SK-N-SH treated with all-trans-retinoic acid at 6 μM for 48 hours (cell line): ENCODE results near the gene DHDH.

ENCODE experiments used
- ATAC-seq: fragments of 200-7000 bp; cut with Tn5 transposase; 3 replicates; pipeline ENCODE4 v1.9.1; 2020; ENCODE audit warnings: mild to moderate bottlenecking, moderate library complexity
- ARNTL ChIP-seq: fragments of 450-650 bp; formaldehyde crosslinking; IDR thresholded peaks from 2 replicates; pipeline ENCODE4 v1.5.0; 2020; ENCODE audit warnings: low read depth, mild to moderate bottlenecking, moderate library complexity, borderline replicate concordance
- BACH2 ChIP-seq: fragments of 250-450 bp; sonication (Bioruptor Pico); IDR thresholded peaks from 2 replicates; pipeline ENCODE4 v1.9.0; 2021; ENCODE audit warnings: mild to moderate bottlenecking, borderline replicate concordance
- CSDC2 ChIP-seq: fragments of 250-450 bp; sonication (Bioruptor Pico); IDR thresholded peaks from 2 replicates; pipeline ENCODE4 v1.5.0; 2020; ENCODE audit warnings: mild to moderate bottlenecking, moderate library complexity
- CSRNP3 ChIP-seq: fragments of 250-450 bp; sonication (Bioruptor Pico); IDR thresholded peaks from 2 replicates; pipeline ENCODE4 v1.5.1; 2021; ENCODE audit warnings: mild to moderate bottlenecking, moderate library complexity
- GLIS3 ChIP-seq: fragments of 250-450 bp; sonication (Bioruptor Pico); IDR thresholded peaks from 2 replicates; pipeline ENCODE4 v1.5.0; 2020; ENCODE audit warnings: mild to moderate bottlenecking, moderate library complexity
- ISL1 ChIP-seq: fragments of 250-450 bp; sonication (Bioruptor Pico); IDR thresholded peaks from 2 replicates; pipeline ENCODE4 v2.1.2; 2022; ENCODE audit warnings: mild to moderate bottlenecking, moderate library complexity
- PPARA ChIP-seq: fragments of 250-450 bp; sonication (Bioruptor Pico); IDR thresholded peaks from 2 replicates; pipeline ENCODE4 v1.5.0; 2020; ENCODE audit warnings: mild to moderate bottlenecking, borderline replicate concordance
- SNAI2 ChIP-seq: fragments of 250-450 bp; sonication (Bioruptor Pico); IDR thresholded peaks from 2 replicates; pipeline ENCODE4 v1.5.0; 2020; ENCODE audit warnings: mild to moderate bottlenecking, moderate library complexity
- TCF4 ChIP-seq: fragments of 250-450 bp; sonication (Bioruptor Pico); IDR thresholded peaks from 2 replicates; pipeline ENCODE4 v1.8.0; 2021; ENCODE audit warnings: mild to moderate bottlenecking, moderate library complexity, borderline replicate concordance
- TOX ChIP-seq: fragments of 250-450 bp; sonication (Bioruptor Pico); IDR thresholded peaks from 2 replicates; pipeline ENCODE4 v1.8.0; 2021; ENCODE audit warnings: mild to moderate bottlenecking, moderate library complexity, borderline replicate concordance
- TSHZ2 ChIP-seq: fragments of 250-450 bp; sonication (Bioruptor Pico); IDR thresholded peaks from 2 replicates; pipeline ENCODE4 v1.5.0; 2020; ENCODE audit warnings: mild to moderate bottlenecking, moderate library complexity
- ZC3H10 ChIP-seq: fragments of 250-450 bp; sonication (Bioruptor Pico); IDR thresholded peaks from 2 replicates; pipeline ENCODE4 v1.5.1; 2021; ENCODE audit warnings: mild to moderate bottlenecking, moderate library complexity
- ZFP3 ChIP-seq: fragments of 250-450 bp; sonication (Bioruptor Pico); IDR thresholded peaks from 2 replicates; pipeline ENCODE4 v1.5.0; 2020; ENCODE audit warnings: mild to moderate bottlenecking, moderate library complexity
- ZFP30 ChIP-seq: fragments of 450-650 bp; formaldehyde crosslinking; IDR thresholded peaks from 2 replicates; pipeline ENCODE4 v1.5.0; 2022; ENCODE audit warnings: mild to moderate bottlenecking, moderate library complexity
- ZNF565 ChIP-seq: fragments of 450-650 bp; formaldehyde crosslinking; conservative IDR thresholded peaks from 2 replicates; pipeline ENCODE4 v1.5.0; 2020; ENCODE audit warnings: low read depth, mild to moderate bottlenecking, moderate library complexity
- ZNF70 ChIP-seq: fragments of 450-650 bp; formaldehyde crosslinking; IDR thresholded peaks from 2 replicates; pipeline ENCODE4 v1.5.0; 2020; ENCODE audit warnings: mild to moderate bottlenecking, moderate library complexity
- ZNF8 ChIP-seq: fragments of 450-650 bp; formaldehyde crosslinking; IDR thresholded peaks from 2 replicates; pipeline ENCODE4 v1.5.0; 2020; ENCODE audit warnings: mild to moderate bottlenecking, moderate library complexity
- TF ChIP-seq, protein P1 (sequence below): fragments of 250-450 bp; sonication (Bioruptor Pico); IDR thresholded peaks from 2 replicates; pipeline ENCODE4 v1.5.1; 2020; ENCODE audit warnings: low read depth, mild to moderate bottlenecking, moderate library complexity
- TF ChIP-seq, protein P2 (sequence below): fragments of 250-450 bp; sonication (Bioruptor Pico); IDR thresholded peaks from 2 replicates; pipeline ENCODE4 v1.8.0; 2020; ENCODE audit warnings: mild to moderate bottlenecking, moderate library complexity, borderline replicate concordance

DHDH gene

DNA sequence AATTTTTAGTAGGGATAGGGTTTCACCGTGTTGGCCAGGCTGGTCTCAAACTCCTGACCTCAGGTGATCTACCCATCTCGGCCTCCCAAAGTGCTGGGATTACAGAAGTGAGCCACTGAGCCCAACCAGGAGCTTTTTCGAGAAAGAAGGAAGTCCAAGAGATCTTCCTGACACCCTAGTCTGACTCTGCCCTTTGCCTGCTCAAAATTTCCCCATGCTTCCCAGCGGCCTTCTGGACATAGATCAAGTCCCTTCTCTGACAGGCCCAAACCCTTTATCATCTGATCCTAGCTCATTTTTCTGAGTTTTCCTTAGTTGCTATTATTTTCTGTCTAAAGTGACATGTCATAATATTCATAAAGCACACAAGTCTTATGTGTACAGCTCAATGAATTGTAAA, 19.6 kb downstream of the DHDH start (continued):
- TF ChIP-seq TSHZ2: no peak
- TF ChIP-seq GLIS3: no peak
- no peak for TF ChIP-seq ARNTL (CRISPR knock-in tag)
- no peak for TF ChIP-seq BACH2
- TF ChIP-seq CSDC2: no peak
- no peak for TF ChIP-seq TCF4 (CRISPR knock-in tag)
- TF ChIP-seq ISL1 (CRISPR knock-in tag): no peak
- TF ChIP-seq ZNF8 (CRISPR knock-in tag): no peak
- TF ChIP-seq, all 23 proteins: peak for 0

DNA sequence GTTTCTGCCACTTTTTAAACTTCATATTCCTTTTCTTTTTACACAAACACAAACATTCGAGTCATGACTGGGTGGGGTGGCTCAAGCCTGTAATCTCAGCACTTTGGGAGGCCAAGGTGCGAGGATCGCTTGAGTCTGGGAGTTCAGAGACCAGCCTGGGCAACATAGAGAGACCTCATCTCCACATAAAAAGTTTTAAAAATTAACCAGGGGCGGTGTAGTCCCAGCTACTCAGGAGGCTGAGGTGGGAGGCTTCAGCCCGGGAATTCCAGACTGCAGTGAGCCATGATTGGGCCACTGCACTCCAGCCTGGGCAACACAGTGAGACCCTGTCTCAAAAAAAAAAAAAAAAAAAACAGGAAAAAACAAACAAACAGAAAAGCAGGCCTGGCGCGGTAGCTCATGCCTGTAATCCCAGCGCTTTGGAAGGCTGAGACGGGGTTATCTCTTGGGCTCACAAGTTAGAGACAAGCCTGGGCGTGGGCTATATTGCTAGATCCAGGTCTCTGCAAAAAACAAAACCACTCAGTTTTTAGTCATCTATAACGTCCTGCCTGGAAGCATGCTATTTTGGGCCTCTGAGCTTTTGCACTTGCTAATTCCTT, 20.6 kb downstream of the DHDH start:
- no peak for TF ChIP-seq ZC3H10
- no peak for TF ChIP-seq ZFP30 (CRISPR knock-in tag)
- TF ChIP-seq TSHZ2: no peak
- TF ChIP-seq ZFP3 (CRISPR knock-in tag): no peak
- no peak for TF ChIP-seq GLIS3
- TF ChIP-seq CSDC2: no peak; the same call in 1 of the 2 replicates
- TF ChIP-seq, protein P1, sequence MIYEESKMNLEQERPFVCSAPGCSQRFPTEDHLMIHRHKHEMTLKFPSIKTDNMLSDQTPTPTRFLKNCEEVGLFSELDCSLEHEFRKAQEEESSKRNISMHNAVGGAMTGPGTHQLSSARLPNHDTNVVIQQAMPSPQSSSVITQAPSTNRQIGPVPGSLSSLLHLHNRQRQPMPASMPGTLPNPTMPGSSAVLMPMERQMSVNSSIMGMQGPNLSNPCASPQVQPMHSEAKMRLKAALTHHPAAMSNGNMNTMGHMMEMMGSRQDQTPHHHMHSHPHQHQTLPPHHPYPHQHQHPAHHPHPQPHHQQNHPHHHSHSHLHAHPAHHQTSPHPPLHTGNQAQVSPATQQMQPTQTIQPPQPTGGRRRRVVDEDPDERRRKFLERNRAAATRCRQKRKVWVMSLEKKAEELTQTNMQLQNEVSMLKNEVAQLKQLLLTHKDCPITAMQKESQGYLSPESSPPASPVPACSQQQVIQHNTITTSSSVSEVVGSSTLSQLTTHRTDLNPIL (CRISPR knock-in tag): no peak
- TF ChIP-seq BACH2: no peak
- no peak for TF ChIP-seq ZNF70 (CRISPR knock-in tag)
- TF ChIP-seq, protein P2, sequence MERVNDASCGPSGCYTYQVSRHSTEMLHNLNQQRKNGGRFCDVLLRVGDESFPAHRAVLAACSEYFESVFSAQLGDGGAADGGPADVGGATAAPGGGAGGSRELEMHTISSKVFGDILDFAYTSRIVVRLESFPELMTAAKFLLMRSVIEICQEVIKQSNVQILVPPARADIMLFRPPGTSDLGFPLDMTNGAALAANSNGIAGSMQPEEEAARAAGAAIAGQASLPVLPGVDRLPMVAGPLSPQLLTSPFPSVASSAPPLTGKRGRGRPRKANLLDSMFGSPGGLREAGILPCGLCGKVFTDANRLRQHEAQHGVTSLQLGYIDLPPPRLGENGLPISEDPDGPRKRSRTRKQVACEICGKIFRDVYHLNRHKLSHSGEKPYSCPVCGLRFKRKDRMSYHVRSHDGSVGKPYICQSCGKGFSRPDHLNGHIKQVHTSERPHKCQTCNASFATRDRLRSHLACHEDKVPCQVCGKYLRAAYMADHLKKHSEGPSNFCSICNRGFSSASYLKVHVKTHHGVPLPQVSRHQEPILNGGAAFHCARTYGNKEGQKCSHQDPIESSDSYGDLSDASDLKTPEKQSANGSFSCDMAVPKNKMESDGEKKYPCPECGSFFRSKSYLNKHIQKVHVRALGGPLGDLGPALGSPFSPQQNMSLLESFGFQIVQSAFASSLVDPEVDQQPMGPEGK: no peak
- no peak for TF ChIP-seq CSRNP3 (CRISPR knock-in tag)
- no peak for TF ChIP-seq TOX (CRISPR knock-in tag)
- no peak for TF ChIP-seq ARNTL (CRISPR knock-in tag)
- TF ChIP-seq PPARA: no peak
- TF ChIP-seq, all 23 proteins: peak for 0

DNA sequence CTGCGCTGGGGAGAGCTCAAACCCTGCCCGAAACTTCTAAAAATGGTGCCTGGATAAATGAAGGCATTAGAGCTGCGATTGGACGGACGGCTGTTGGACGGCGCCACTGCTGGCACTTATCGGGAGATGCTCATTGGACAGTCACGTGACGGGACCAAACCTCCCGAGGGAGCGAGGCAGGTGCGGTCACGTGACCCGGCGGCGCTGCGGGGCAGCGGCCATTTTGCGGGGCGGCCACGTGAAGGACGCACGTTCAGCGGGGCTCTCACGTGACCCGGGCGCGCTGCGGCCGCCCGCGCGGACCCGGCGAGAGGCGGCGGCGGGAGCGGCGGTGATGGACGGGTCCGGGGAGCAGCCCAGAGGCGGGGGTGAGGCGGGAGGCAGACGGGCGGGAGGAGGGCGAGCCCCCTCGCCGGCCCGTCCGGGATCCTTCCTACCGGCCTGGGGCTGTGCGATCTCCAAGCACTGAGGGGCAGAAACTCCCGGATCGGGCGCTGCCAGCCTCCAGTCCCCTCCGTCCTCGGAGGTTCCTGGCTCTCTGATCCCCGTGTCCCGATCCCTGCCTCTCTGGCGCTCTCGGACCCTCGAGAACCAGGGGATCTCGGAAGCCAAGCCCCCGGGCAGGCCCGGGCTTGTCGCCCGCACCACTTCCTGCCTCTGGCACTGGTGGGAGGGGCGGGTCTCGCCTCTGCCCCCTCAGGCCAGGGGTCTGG, 21.3 kb downstream of the DHDH start, which contains the start of gene BAX:
TSS of gene BAX (plus strand) at position 281 of the 713 bp plus-strand sequence. CDS start at position 335, 54 bp downstream.
- ATAC-seq: peak; percentile 94
- TF ChIP-seq BACH2 (no peak), CSDC2 (peak; percentile 86; the same call in 1 of the 2 replicates), SNAI2 (CRISPR knock-in tag) (peak; percentile 95), ZFP3 (CRISPR knock-in tag) (peak; percentile 66; the same call in 1 of the 2 replicates), ZNF565 (CRISPR knock-in tag) (no peak), ZC3H10 (peak; percentile 50; the same call in 1 of the 2 replicates)
- TF ChIP-seq, protein P2: no peak

More for the DNA sequence above, 20.6 kb downstream of the DHDH start:
- ATAC-seq: no peak
